SU-DHL-6 (cell line): ENCODE measurements around the gene TSKU.

Experiments used
- CTCF ChIP-seq: fragments of 200-600 bp; sonication (generic); IDR thresholded peaks from one replicate; pipeline ENCODE4 v1.5.1; 2017; ENCODE audit warnings: antibody characterized with exemption, mild to moderate bottlenecking, low read length, moderate library complexity; ENCODE audit not compliant: insufficient read depth, poor library complexity, severe bottlenecking
- EZH2phosphoT487 ChIP-seq: fragments of 200-600 bp; sonication (generic), shearing (Covaris generic); conservative IDR thresholded peaks from 2 replicates; pipeline ENCODE4 v1.6.1; 2018; ENCODE audit warnings: mild to moderate bottlenecking, antibody characterized with exemption, low read length, moderate library complexity, mixed read lengths

GRCh38 chr11:76752321-76753143 is 30.6 kb upstream of the TSKU start:
- TF ChIP-seq EZH2phosphoT487 (no peak), CTCF (no peak)
